ENCODE results near the gene GRK5.

GRK5 gene

GRCh38 chr10:119391440-119392251, 184.3 kb downstream of the GRK5 start:
- DNase-seq: no peak

GRCh38 chr10:119393019-119393418, 185.6 kb downstream of the GRK5 start:
- DNase-seq: no peak

- DNase-seq: no peak
These were observed 186.1 kb downstream of the GRK5 start for GRCh38 chr10:119393421-119393820.

GRCh38 chr10:119393845-119394244, 186.5 kb downstream of the GRK5 start:
- no peak for DNase-seq

- no peak for DNase-seq
These were observed 187.4 kb downstream of the GRK5 start for GRCh38 chr10:119394657-119395279.

- DNase-seq: no peak
These were observed 188.1 kb downstream of the GRK5 start for GRCh38 chr10:119395280-119396007.

- no peak for DNase-seq
These were observed 188.8 kb downstream of the GRK5 start for GRCh38 chr10:119396008-119396708.

- DNase-seq: no peak
These were observed 189.3 kb downstream of the GRK5 start for GRCh38 chr10:119396709-119397071.

GRCh38 chr10:119397416-119397815, 190.0 kb downstream of the GRK5 start:
- DNase-seq: no peak

GRCh38 chr10:119398996-119399395, 191.6 kb downstream of the GRK5 start:
- DNase-seq: no peak

GRCh38 chr10:119399466-119399865, 192.1 kb downstream of the GRK5 start:
- DNase-seq: no peak

GRCh38 chr10:119401671-119402395, 194.5 kb downstream of the GRK5 start:
- DNase-seq: no peak

- no peak for DNase-seq
These were observed 196.6 kb downstream of the GRK5 start for GRCh38 chr10:119403921-119404320.

- no peak for DNase-seq
These were observed 197.5 kb downstream of the GRK5 start for GRCh38 chr10:119404719-119405519.

- no peak for DNase-seq
These were observed 198.1 kb downstream of the GRK5 start for GRCh38 chr10:119405520-119405807.

- DNase-seq: no peak
These were observed 198.8 kb downstream of the GRK5 start for GRCh38 chr10:119406137-119406536.

- no peak for DNase-seq
These were observed 199.4 kb downstream of the GRK5 start for GRCh38 chr10:119406601-119407253.

GRCh38 chr10:119407254-119407777, 199.9 kb downstream of the GRK5 start:
- DNase-seq: no peak

GRCh38 chr10:119408072-119408471, 200.7 kb downstream of the GRK5 start:
- no peak for DNase-seq

GRCh38 chr10:119408969-119409371, 201.6 kb downstream of the GRK5 start:
- no peak for DNase-seq

GRCh38 chr10:119409385-119409784, 202.0 kb downstream of the GRK5 start:
- no peak for DNase-seq
